ENCODE measurements around the gene CDKN3. TPM values are rescaled to one million over a fixed set of nuclear protein-coding genes. Genes with fewer than 3 reads are reported as not detected.

CDKN3 gene, protein sequence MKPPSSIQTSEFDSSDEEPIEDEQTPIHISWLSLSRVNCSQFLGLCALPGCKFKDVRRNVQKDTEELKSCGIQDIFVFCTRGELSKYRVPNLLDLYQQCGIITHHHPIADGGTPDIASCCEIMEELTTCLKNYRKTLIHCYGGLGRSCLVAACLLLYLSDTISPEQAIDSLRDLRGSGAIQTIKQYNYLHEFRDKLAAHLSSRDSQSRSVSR
- 40.8 TPM for polyA plus RNA-seq (2013, experiment 1 of 4)
- 40.5 TPM for polyA plus RNA-seq (2013, experiment 2 of 4)
- polyA plus RNA-seq (2013, experiment 3 of 4), result 60.1 TPM
- 65.6 TPM for polyA plus RNA-seq (2013, experiment 4 of 4)

GRCh38 chr14:54396493-54397335, at the start of gene CDKN3:
TSS of gene CDKN3 (plus strand) at chr14:54397007. CDS start at chr14:54397069, 62 bp downstream.
- H3K36me3 ChIP-seq (ENCODE audit: control insufficient read depth, insufficient read depth, low read length), result peaks cover 3% of the 10 kb centered on the region
- H3K27ac ChIP-seq (ENCODE audit: insufficient read depth, low read depth, low read length, poor library complexity, severe bottlenecking), result no peak within 1 kb of the TSS
- peaks cover 9% of the 10 kb centered on the region for H3K27me3 ChIP-seq (ENCODE audit: control insufficient read depth, insufficient read depth, low read length, poor library complexity, severe bottlenecking)
- no peaks in the 10 kb centered on the region for H3K9me3 ChIP-seq (ENCODE audit: control insufficient read depth, low read length)
- peak within 1 kb of the TSS; percentile 86 for H3K4me3 ChIP-seq (ENCODE audit: insufficient read depth, low read depth, low read length)
- 3% methylated on average over 76 of the region's 76 CpGs for WGBS, 2 experiments
- peaks cover 6% of the 10 kb centered on the region for H3K4me1 ChIP-seq (ENCODE audit: control insufficient read depth, insufficient read depth, low read length)

DNA sequence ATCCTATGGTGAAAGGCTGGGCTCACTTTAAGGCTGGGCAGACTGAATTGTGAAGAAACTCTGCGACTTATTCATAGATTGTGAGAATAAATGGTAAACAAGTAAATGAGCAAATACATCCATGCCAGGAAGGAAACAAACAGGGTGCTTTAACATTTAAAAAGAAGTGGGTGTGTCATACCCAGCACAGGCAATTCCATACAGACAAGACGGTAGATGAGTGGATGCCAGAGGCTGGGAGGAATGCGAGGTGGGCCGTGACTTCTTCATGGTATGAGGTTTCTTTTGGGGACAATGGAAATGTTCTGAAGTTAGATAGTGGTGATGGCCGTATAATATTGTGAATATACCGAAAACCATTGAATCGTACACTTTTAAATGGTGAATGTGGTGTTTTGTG, 49.8 kb upstream of the CDKN3 start:
- 65 to 76% methylated on average over 6 to 7 of the region's 7 CpGs for WGBS, 2 experiments
- Histone ChIP-seq H3K27ac (ENCODE audit: insufficient read depth, low read depth, low read length, poor library complexity, severe bottlenecking) (no peak overlapping the region), H3K27me3 (ENCODE audit: control insufficient read depth, insufficient read depth, low read length, poor library complexity, severe bottlenecking) (no peaks in the 10 kb centered on the region)

GRCh38 chr14:54348001-54348611, 48.7 kb upstream of the CDKN3 start:
- H3K27ac ChIP-seq (ENCODE audit: insufficient read depth, low read depth, low read length, poor library complexity, severe bottlenecking), result no peak overlapping the region
- no peaks in the 10 kb centered on the region for H3K9me3 ChIP-seq (ENCODE audit: control insufficient read depth, low read length)
- 33 to 49% methylated on average over 3 to 4 of the region's 5 CpGs for WGBS, 2 experiments

More for the DNA sequence above, 49.8 kb upstream of the CDKN3 start:
- Histone ChIP-seq H3K9me3 (ENCODE audit: control insufficient read depth, low read length) (no peaks in the 10 kb centered on the region), H3K4me3 (ENCODE audit: insufficient read depth, low read depth, low read length) (no peak overlapping the region), H3K36me3 (ENCODE audit: control insufficient read depth, insufficient read depth, low read length) (no peaks in the 10 kb centered on the region), H3K4me1 (ENCODE audit: control insufficient read depth, insufficient read depth, low read length) (peaks cover 5% of the 10 kb centered on the region)

DNA sequence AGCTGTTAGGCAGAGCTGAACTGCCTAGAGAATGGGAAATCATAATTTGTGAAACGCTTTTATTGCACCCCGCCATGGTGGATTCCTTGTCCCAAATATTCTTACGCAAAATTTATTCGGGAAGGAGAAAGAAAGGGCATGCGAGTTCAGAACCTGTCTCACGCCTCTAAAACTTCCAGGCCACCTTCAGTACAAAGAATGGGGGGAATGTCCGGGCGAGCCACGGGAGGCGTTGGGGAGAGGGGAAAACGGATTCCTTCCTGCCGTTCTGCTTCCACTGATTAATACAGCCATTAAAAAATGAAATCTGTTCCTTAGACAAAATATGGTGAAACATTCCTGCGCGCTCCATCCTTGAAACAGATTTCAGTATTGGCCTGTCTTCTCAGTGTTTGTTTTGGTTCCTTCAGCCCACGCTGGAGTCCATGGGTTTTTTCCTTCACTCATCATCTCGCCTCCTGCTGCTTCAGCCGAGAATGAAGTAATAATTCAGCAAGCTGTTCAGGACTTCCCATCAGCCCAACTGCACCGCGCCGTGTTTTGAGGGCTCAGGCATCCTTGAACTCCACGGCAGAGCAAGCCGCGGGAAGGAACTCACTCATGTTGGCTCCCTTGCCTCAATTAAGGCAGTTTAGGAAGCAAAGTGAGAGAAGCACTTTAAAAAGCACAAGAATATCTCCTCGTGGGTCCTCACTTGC, 47.7 kb upstream of the CDKN3 start:
- WGBS, 2 experiments, result 87 to 89% methylated on average over 22 to 24 of the region's 24 CpGs
- no peak overlapping the region for H3K27ac ChIP-seq (ENCODE audit: insufficient read depth, low read depth, low read length, poor library complexity, severe bottlenecking)

More at GRCh38 chr14:54348001-54348611, 48.7 kb upstream of the CDKN3 start:
- Histone ChIP-seq H3K4me3 (ENCODE audit: insufficient read depth, low read depth, low read length) (no peak overlapping the region), H3K27me3 (ENCODE audit: control insufficient read depth, insufficient read depth, low read length, poor library complexity, severe bottlenecking) (no peaks in the 10 kb centered on the region), H3K4me1 (ENCODE audit: control insufficient read depth, insufficient read depth, low read length) (peaks cover 2% of the 10 kb centered on the region), H3K36me3 (ENCODE audit: control insufficient read depth, insufficient read depth, low read length) (no peaks in the 10 kb centered on the region)

DNA sequence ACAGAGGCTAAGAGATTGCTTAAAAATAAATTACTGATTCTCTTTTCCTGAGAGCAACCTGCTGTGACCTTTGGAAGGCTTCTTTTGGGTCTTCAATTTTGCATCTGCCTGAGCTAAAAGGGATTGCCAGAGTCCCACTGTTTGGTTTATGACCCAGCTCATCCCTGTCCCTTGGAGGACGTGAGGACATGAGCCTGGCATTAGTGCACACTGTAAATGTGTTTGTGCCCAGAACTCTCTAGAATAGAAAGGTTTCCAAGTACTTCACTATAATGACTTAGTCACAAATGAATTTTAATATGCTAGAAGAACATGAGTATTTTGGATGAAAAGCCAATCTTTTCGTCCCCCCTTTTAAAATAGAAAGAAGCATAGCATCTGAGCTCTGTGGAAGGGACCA, 47.1 kb upstream of the CDKN3 start:
- Histone ChIP-seq H3K4me1 (ENCODE audit: control insufficient read depth, insufficient read depth, low read length) (no peaks in the 10 kb centered on the region), H3K36me3 (ENCODE audit: control insufficient read depth, insufficient read depth, low read length) (no peaks in the 10 kb centered on the region), H3K27me3 (ENCODE audit: control insufficient read depth, insufficient read depth, low read length, poor library complexity, severe bottlenecking) (no peaks in the 10 kb centered on the region), H3K27ac (ENCODE audit: insufficient read depth, low read depth, low read length, poor library complexity, severe bottlenecking) (no peak overlapping the region), H3K4me3 (ENCODE audit: insufficient read depth, low read depth, low read length) (no peak overlapping the region), H3K9me3 (ENCODE audit: control insufficient read depth, low read length) (peaks cover 5% of the 10 kb centered on the region)
- 79 to 93% methylated on average over 2 of the region's 2 CpGs for WGBS, 2 experiments

More for the DNA sequence above, 47.7 kb upstream of the CDKN3 start:
- no peaks in the 10 kb centered on the region for H3K9me3 ChIP-seq (ENCODE audit: control insufficient read depth, low read length)
- H3K36me3 ChIP-seq (ENCODE audit: control insufficient read depth, insufficient read depth, low read length), result no peaks in the 10 kb centered on the region
- H3K27me3 ChIP-seq (ENCODE audit: control insufficient read depth, insufficient read depth, low read length, poor library complexity, severe bottlenecking), result no peaks in the 10 kb centered on the region
- no peaks in the 10 kb centered on the region for H3K4me1 ChIP-seq (ENCODE audit: control insufficient read depth, insufficient read depth, low read length)
- no peak overlapping the region for H3K4me3 ChIP-seq (ENCODE audit: insufficient read depth, low read depth, low read length)

DNA sequence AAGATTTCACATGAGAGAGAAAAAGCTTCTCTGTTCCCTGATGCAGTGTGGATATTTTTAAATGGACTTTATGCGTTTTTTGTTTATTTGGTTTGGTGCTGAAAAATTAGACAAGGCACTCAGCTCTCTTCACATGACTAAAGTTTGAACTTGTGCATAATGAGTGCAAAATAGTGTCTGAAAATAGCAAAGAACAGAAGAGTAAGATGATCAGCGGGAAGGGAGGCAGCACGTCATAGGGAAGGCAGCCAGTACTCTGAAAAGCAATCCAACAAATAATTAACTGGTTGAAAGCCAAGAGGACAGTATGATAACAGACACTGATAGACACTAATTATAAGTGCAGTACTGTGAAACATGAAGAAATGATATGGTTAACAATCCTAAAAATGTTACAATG, 46.6 kb upstream of the CDKN3 start:
- Histone ChIP-seq H3K36me3 (ENCODE audit: control insufficient read depth, insufficient read depth, low read length) (no peaks in the 10 kb centered on the region), H3K27me3 (ENCODE audit: control insufficient read depth, insufficient read depth, low read length, poor library complexity, severe bottlenecking) (no peaks in the 10 kb centered on the region), H3K4me3 (ENCODE audit: insufficient read depth, low read depth, low read length) (no peak overlapping the region), H3K9me3 (ENCODE audit: control insufficient read depth, low read length) (peaks cover 5% of the 10 kb centered on the region), H3K4me1 (ENCODE audit: control insufficient read depth, insufficient read depth, low read length) (no peaks in the 10 kb centered on the region), H3K27ac (ENCODE audit: insufficient read depth, low read depth, low read length, poor library complexity, severe bottlenecking) (no peak overlapping the region)
- WGBS, 2 experiments, result 92 to 96% methylated on average over 3 of the region's 3 CpGs

DNA sequence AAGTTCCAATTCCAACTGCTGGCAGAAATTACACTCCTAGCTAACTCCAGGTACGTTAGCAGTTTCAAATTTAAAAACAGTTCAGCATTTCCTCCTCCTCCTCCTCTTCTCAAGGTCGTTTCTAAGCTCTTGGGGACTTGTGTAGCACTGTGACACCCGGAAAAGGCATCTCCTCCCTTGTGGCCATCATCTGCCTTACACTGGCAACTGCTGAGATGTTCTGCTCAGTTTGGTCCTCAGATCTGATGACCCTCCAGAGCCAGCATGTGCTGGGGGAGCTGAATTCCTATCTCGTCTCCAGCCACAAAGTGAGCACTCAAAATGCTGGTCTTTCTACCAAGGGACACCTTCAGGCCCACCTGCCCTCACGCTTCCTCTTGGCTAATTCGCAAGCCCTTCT, 43.5 kb upstream of the CDKN3 start:
- WGBS, 2 experiments, result 91 to 94% methylated on average over 6 of the region's 6 CpGs
- no peaks in the 10 kb centered on the region for H3K36me3 ChIP-seq (ENCODE audit: control insufficient read depth, insufficient read depth, low read length)
- H3K4me3 ChIP-seq (ENCODE audit: insufficient read depth, low read depth, low read length), result no peak overlapping the region
- H3K27ac ChIP-seq (ENCODE audit: insufficient read depth, low read depth, low read length, poor library complexity, severe bottlenecking), result no peak overlapping the region
- H3K4me1 ChIP-seq (ENCODE audit: control insufficient read depth, insufficient read depth, low read length), result no peaks in the 10 kb centered on the region
- peaks cover 5% of the 10 kb centered on the region for H3K9me3 ChIP-seq (ENCODE audit: control insufficient read depth, low read length)
- no peaks in the 10 kb centered on the region for H3K27me3 ChIP-seq (ENCODE audit: control insufficient read depth, insufficient read depth, low read length, poor library complexity, severe bottlenecking)

DNA sequence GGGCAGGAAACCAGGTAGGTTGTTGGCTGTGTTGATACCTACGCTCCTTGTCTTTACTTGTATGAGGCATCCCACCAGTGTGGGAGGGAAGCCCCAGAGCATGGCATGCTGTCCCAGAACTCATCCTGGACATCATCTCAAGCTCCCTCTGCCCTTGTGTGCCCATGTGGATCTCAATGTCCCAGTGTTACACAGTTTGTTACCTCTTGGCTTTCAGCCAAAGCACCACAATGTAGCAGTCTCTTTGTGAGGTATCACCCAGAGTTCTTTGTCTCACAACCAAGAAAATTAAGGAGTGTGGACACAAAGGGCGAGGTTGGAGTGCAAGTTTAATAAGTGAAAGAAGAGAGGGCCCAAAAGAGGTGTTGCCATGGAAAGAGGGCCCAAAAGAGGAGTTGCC, 43.1 kb upstream of the CDKN3 start:
- no peaks in the 10 kb centered on the region for H3K27me3 ChIP-seq (ENCODE audit: control insufficient read depth, insufficient read depth, low read length, poor library complexity, severe bottlenecking)
- H3K36me3 ChIP-seq (ENCODE audit: control insufficient read depth, insufficient read depth, low read length), result no peaks in the 10 kb centered on the region
- no peak overlapping the region for H3K4me3 ChIP-seq (ENCODE audit: insufficient read depth, low read depth, low read length)
- no peaks in the 10 kb centered on the region for H3K4me1 ChIP-seq (ENCODE audit: control insufficient read depth, insufficient read depth, low read length)
- no peak overlapping the region for H3K27ac ChIP-seq (ENCODE audit: insufficient read depth, low read depth, low read length, poor library complexity, severe bottlenecking)
- 89% methylated on average over 2 of the region's 2 CpGs for WGBS, 2 experiments
- H3K9me3 ChIP-seq (ENCODE audit: control insufficient read depth, low read length), result peaks cover 5% of the 10 kb centered on the region

DNA sequence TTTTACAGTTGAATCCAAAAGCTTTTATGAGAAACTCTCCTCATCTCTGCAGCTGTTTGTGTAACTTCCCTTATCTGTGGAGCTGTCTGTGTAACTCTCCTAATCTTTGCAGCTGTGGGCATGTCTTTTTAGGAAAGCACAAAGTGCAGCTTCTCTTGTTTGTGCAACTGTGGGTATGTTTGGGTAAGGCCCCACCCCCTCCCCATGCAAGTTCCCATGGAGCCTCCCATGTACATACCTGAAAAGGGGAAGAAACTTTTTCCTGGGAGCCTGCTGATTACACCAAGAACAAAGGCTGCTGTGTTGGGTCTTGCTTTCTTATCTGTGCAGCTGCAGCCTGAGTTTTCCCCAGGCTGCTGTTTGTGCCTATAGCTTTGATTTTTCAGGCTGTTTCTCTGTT, 42.7 kb upstream of the CDKN3 start:
- Histone ChIP-seq H3K4me1 (ENCODE audit: control insufficient read depth, insufficient read depth, low read length) (no peaks in the 10 kb centered on the region), H3K27ac (ENCODE audit: insufficient read depth, low read depth, low read length, poor library complexity, severe bottlenecking) (no peak overlapping the region), H3K9me3 (ENCODE audit: control insufficient read depth, low read length) (peaks cover 5% of the 10 kb centered on the region), H3K36me3 (ENCODE audit: control insufficient read depth, insufficient read depth, low read length) (no peaks in the 10 kb centered on the region), H3K4me3 (ENCODE audit: insufficient read depth, low read depth, low read length) (no peak overlapping the region), H3K27me3 (ENCODE audit: control insufficient read depth, insufficient read depth, low read length, poor library complexity, severe bottlenecking) (no peaks in the 10 kb centered on the region)

Measured in ectodermal cell (in vitro differentiated cells).